Karpas-422 (cell line): ENCODE measurements around the gene SCFD2. TPM values are rescaled to one million over a fixed set of nuclear protein-coding genes. Genes with fewer than 3 reads are reported as not detected.

Experiments used
- DNase-seq: peaks from one replicate; pipeline ENCODE4 v3.0.0-alpha.2; 2015
- H2AFZ ChIP-seq: fragments of 200-600 bp; sonication (generic); 2 replicates; pipeline ENCODE4 v1.6.1; 2014; ENCODE audit warnings: antibody characterized with exemption, low read length, mixed read lengths
- H3K27ac ChIP-seq: fragments of 200-600 bp; sonication (generic); 2 replicates; pipeline ENCODE4 v1.5.1; 2014; ENCODE audit warnings: mild to moderate bottlenecking, low read length, moderate library complexity
- H3K27me3 ChIP-seq: fragments of 200-600 bp; sonication (generic); 2 replicates; pipeline ENCODE4 v1.6.1; 2014; ENCODE audit warnings: low read length, mixed read lengths
- H3K36me3 ChIP-seq: fragments of 200-600 bp; sonication (generic); 2 replicates; pipeline ENCODE4 v1.6.1; 2014; ENCODE audit warnings: low read length, mixed read lengths; ENCODE audit not compliant: insufficient read depth
- H3K4me1 ChIP-seq: fragments of 200-600 bp; sonication (generic); 2 replicates; pipeline ENCODE4 v1.6.1; 2014; ENCODE audit warnings: mild to moderate bottlenecking, low read length, mixed read lengths
- H3K4me2 ChIP-seq: fragments of 200-600 bp; sonication (generic); 2 replicates; pipeline ENCODE4 v1.6.1; 2014; ENCODE audit warnings: low read length, low read depth, mild to moderate bottlenecking; ENCODE audit not compliant: poor library complexity, severe bottlenecking
- H3K4me3 ChIP-seq: fragments of 200-600 bp; sonication (generic); 2 replicates; pipeline ENCODE4 v1.5.1; 2014; ENCODE audit warnings: mild to moderate bottlenecking, antibody characterized with exemption, low read length, mixed read lengths
- H3K79me2 ChIP-seq: fragments of 200-600 bp; sonication (generic); 2 replicates; pipeline ENCODE4 v1.6.1; 2014; ENCODE audit warnings: mild to moderate bottlenecking, low read length, mixed read lengths
- H3K9ac ChIP-seq: fragments of 200-600 bp; sonication (generic); 2 replicates; pipeline ENCODE4 v1.6.0; 2014; ENCODE audit warnings: low read length
- H3K9me2 ChIP-seq: fragments of 200-600 bp; sonication (generic), shearing (Covaris generic); replicated peaks from 2 replicates; pipeline ENCODE4 v1.6.0; 2014; ENCODE audit warnings: mild to moderate bottlenecking, low read length, moderate library complexity; ENCODE audit not compliant: insufficient read depth
- H3K9me3 ChIP-seq: fragments of 300-700, 200-600 bp; sonication (generic); 2 replicates; pipeline ENCODE4 v1.6.1; 2014; ENCODE audit warnings: low read length, mixed read lengths
- H4K20me1 ChIP-seq: fragments of 200-600 bp; sonication (generic); 2 replicates; pipeline ENCODE4 v1.6.1; 2014; ENCODE audit warnings: mild to moderate bottlenecking, antibody characterized with exemption, low read length, low read depth; ENCODE audit not compliant: insufficient read depth
- total RNA-seq: library from RNA; depleted of rRNA; stranded (reverse); fragments of >200 nt; shearing (Covaris generic); gene quantifications from 2 replicates; pipeline ENCODE4 v1.2.3, GENCODE V29; 2014; ENCODE audit warnings: low replicate concordance

Gene SCFD2
- total RNA-seq, 1 experiment from 2014 or later: 28.5 TPM

GRCh38 chr4:53199356-53199755 lies 166.5 kb downstream of the SCFD2 start:
- Histone ChIP-seq H4K20me1 (no peaks in the 10 kb centered on the region), H3K4me1 (peaks cover 9% of the 10 kb centered on the region), H3K27me3 (no peaks in the 10 kb centered on the region), H3K4me2 (no peak overlapping the region), H3K79me2 (no peaks in the 10 kb centered on the region), H3K4me3 (no peak overlapping the region), H3K9me3 (no peaks in the 10 kb centered on the region), H3K36me3 (no peaks in the 10 kb centered on the region), H3K9me2 (no peaks in the 10 kb centered on the region), H3K9ac (no peak overlapping the region), H3K27ac (no peak overlapping the region), H2AFZ (no peak overlapping the region)
- peak; percentile 32 for DNase-seq

- H2AFZ ChIP-seq: no peak overlapping the region
- H4K20me1 ChIP-seq: no peaks in the 10 kb centered on the region
- no peak overlapping the region for H3K4me2 ChIP-seq
- H3K9me3 ChIP-seq: no peaks in the 10 kb centered on the region
- DNase-seq: peak; percentile 28
- H3K36me3 ChIP-seq: no peaks in the 10 kb centered on the region
- H3K9me2 ChIP-seq: no peaks in the 10 kb centered on the region
- H3K4me1 ChIP-seq: peaks cover 9% of the 10 kb centered on the region
- H3K79me2 ChIP-seq: no peaks in the 10 kb centered on the region
- H3K4me3 ChIP-seq: no peak overlapping the region
- H3K27ac ChIP-seq: no peak overlapping the region
- no peaks in the 10 kb centered on the region for H3K27me3 ChIP-seq
- H3K9ac ChIP-seq: no peak overlapping the region
These were observed 168.1 kb downstream of the SCFD2 start for GRCh38 chr4:53197772-53198142.

DNA sequence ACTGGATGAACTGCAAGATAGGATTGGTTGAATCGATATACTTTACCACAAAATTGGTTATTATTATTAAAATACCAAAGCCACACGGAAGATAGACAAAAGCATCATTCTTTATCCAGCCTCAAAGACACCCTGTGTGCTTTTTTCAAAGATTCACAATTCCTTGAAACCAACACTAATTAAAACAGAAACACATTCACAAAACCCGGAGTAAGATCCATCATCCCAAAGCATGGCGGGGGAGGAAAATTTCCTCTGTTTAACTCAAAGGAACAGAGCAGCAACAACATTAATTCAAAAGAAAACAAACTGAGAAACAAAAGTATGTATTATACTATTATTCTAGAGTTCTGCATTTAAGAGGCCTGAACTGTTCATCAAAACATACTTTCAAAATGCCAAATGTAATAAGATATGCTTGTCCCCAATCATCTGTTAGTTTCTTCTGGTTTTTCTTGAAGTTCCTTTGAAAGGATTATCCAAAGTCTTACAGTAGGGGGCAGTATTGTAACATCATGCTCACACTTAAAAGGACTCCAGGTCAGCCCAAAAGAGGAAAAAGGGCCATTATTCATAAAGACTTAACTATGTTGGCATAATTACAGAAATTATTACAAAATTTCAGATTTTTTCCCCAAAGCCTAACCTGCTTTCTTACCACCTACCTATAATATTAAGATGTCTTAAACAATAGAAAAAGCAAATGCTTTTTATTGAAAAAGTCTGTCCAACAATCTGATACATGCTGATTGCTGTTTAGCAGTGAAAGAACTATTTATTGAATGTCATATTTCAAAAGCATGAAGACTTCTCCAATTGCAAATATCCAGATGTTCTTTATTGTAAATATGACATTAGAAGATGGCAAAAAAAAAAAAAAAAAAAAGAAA lies 168.7 kb downstream of the SCFD2 start:
- Histone ChIP-seq H3K9me3 (no peaks in the 10 kb centered on the region), H3K9ac (no peak overlapping the region), H4K20me1 (no peaks in the 10 kb centered on the region), H2AFZ (no peak overlapping the region), H3K9me2 (no peaks in the 10 kb centered on the region), H3K27me3 (no peaks in the 10 kb centered on the region), H3K4me2 (no peak overlapping the region), H3K36me3 (no peaks in the 10 kb centered on the region), H3K4me1 (peaks cover 13% of the 10 kb centered on the region), H3K79me2 (no peaks in the 10 kb centered on the region), H3K27ac (no peak overlapping the region), H3K4me3 (no peak overlapping the region)
- peak; percentile 90 for DNase-seq

GRCh38 chr4:53195815-53196661 lies 169.8 kb downstream of the SCFD2 start:
- no peak overlapping the region for H3K9ac ChIP-seq

GRCh38 chr4:53194727-53195126 lies 171.1 kb downstream of the SCFD2 start:
- H3K27ac ChIP-seq: no peak overlapping the region
- H3K9ac ChIP-seq: no peak overlapping the region
- no peaks in the 10 kb centered on the region for H3K27me3 ChIP-seq
- H3K4me1 ChIP-seq: peaks cover 11% of the 10 kb centered on the region
- no peaks in the 10 kb centered on the region for H3K79me2 ChIP-seq
- H3K4me2 ChIP-seq: no peak overlapping the region
- no peaks in the 10 kb centered on the region for H3K9me3 ChIP-seq
- H3K36me3 ChIP-seq: no peaks in the 10 kb centered on the region
- no peak overlapping the region for H2AFZ ChIP-seq
- no peaks in the 10 kb centered on the region for H4K20me1 ChIP-seq
- no peak for DNase-seq
- H3K9me2 ChIP-seq: no peaks in the 10 kb centered on the region
- H3K4me3 ChIP-seq: no peak overlapping the region

More at GRCh38 chr4:53195815-53196661, 169.8 kb downstream of the SCFD2 start:
- Histone ChIP-seq H2AFZ (no peak overlapping the region), H3K4me2 (no peak overlapping the region), H3K27me3 (no peaks in the 10 kb centered on the region), H3K27ac (no peak overlapping the region), H4K20me1 (no peaks in the 10 kb centered on the region), H3K36me3 (no peaks in the 10 kb centered on the region), H3K4me1 (peaks cover 18% of the 10 kb centered on the region), H3K4me3 (no peak overlapping the region), H3K9me3 (no peaks in the 10 kb centered on the region), H3K79me2 (no peaks in the 10 kb centered on the region), H3K9me2 (no peaks in the 10 kb centered on the region)
- no peak for DNase-seq

DNA sequence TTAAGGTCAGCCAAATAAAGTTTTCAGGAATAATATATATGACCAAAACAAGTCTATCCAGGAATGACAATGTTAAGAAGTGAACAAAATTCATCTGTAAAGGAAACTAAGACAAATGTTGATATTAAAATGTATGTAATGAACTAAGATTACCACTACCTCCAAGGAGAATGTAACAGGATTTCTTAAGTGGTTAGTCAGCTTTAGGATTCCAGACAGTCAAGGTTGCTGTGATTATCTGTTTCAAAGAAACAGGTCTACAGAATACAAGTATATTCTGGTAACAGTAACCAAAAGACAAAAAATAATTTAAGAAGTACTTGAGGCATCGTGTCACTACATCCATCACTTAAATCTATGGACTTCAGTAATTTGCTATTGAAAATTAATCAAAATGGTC lies 172.8 kb downstream of the SCFD2 start:
- Histone ChIP-seq H3K4me1 (peaks cover 9% of the 10 kb centered on the region), H3K9me3 (no peaks in the 10 kb centered on the region), H3K9ac (no peak overlapping the region), H3K9me2 (no peaks in the 10 kb centered on the region), H2AFZ (no peak overlapping the region), H3K4me2 (no peak overlapping the region), H3K4me3 (no peak overlapping the region), H4K20me1 (no peaks in the 10 kb centered on the region), H3K79me2 (no peaks in the 10 kb centered on the region), H3K27ac (no peak overlapping the region), H3K27me3 (no peaks in the 10 kb centered on the region), H3K36me3 (no peaks in the 10 kb centered on the region)
- DNase-seq: peak; percentile 17

DNA sequence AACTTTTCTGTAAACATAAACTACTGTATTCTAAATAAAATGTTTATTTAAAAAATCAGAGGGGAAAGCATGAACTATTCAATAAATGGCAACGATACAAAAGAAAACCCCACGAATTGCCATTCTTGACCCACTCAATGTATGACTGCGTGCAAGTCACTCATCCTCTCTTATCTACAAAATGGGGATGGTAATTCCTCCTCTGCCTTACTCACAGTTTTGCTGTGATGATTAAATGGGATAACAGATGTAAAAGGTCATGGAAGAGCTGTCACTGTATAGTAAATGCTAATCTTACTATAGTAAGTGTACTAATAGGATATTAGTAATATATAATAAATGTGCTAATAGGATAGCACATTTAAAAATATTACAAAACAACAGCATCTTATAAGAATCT lies 173.4 kb downstream of the SCFD2 start:
- Histone ChIP-seq H3K27me3 (no peaks in the 10 kb centered on the region), H3K4me3 (no peak overlapping the region), H3K36me3 (no peaks in the 10 kb centered on the region), H3K9ac (no peak overlapping the region), H2AFZ (no peak overlapping the region), H3K4me1 (peaks cover 9% of the 10 kb centered on the region), H3K4me2 (no peak overlapping the region), H3K9me2 (no peaks in the 10 kb centered on the region), H4K20me1 (no peaks in the 10 kb centered on the region), H3K27ac (no peak overlapping the region), H3K9me3 (no peaks in the 10 kb centered on the region), H3K79me2 (no peaks in the 10 kb centered on the region)
- DNase-seq: no peak

DNA sequence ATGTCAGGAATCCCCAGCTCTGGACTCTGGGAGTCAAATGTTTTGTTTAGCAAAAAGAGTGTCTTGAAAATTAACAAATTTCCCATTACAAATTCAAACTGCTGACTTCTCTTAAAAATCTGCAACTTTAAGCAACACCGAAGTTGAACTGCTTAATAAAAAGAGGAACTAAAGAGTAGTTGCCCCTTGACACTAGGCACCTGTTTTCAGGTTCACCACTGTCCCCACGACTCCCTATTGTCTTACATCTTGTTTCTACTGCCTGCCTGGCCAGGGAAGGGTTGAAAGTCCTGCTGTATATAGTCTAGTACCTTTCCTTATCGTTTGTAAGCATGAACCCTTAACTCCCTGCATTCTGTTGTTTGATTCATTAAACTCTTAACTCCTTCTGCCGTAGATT lies 173.9 kb downstream of the SCFD2 start:
- DNase-seq: no peak
- H3K4me2 ChIP-seq: no peak overlapping the region
- no peaks in the 10 kb centered on the region for H3K9me2 ChIP-seq
- peaks cover 9% of the 10 kb centered on the region for H3K4me1 ChIP-seq
- H3K27me3 ChIP-seq: no peaks in the 10 kb centered on the region
- H3K36me3 ChIP-seq: no peaks in the 10 kb centered on the region
- H3K9me3 ChIP-seq: no peaks in the 10 kb centered on the region
- H3K9ac ChIP-seq: no peak overlapping the region
- no peaks in the 10 kb centered on the region for H3K79me2 ChIP-seq
- H3K27ac ChIP-seq: no peak overlapping the region
- no peaks in the 10 kb centered on the region for H4K20me1 ChIP-seq
- H3K4me3 ChIP-seq: no peak overlapping the region
- H2AFZ ChIP-seq: no peak overlapping the region
